Ascending aorta (tissue), 2 donors: ENCODE data around the gene PFKFB3. TPM values are rescaled to one million over a fixed set of nuclear protein-coding genes. Genes with fewer than 3 reads are reported as not detected.
"Not testable (repeated sequence)": the region's sequence is repeated elsewhere in the genome, so short reads cannot be mapped to it uniquely, and the experiment has no call there.

Experiments
- DNase-seq, 2 donors: peaks; one replicate each; pipeline ENCODE4 v3.0.0-alpha.2; 2019; ENCODE audit warnings: low spot score in 2 of 2
- H3K27ac ChIP-seq, 2 donors: fragments of 200-600 bp; sonication (generic); one replicate each; pipeline ENCODE4 v1.5.1; 2016 to 2017; ENCODE audit warnings: mild to moderate bottlenecking in 1 of 2
- H3K27me3 ChIP-seq: fragments of 200-600 bp; sonication (generic); one replicate; pipeline ENCODE4 v1.5.1; 2017
- H3K36me3 ChIP-seq, 2 donors: fragments of 200-600 bp; sonication (generic); one replicate each; pipeline ENCODE4 v1.5.1; 2016
- H3K4me1 ChIP-seq, 2 donors: fragments of 200-600 bp; sonication (generic); one replicate each; pipeline ENCODE4 v1.5.1; 2016 to 2017; ENCODE audit warnings: mild to moderate bottlenecking in 1 of 2
- H3K4me3 ChIP-seq, 2 donors: fragments of 200-600 bp; sonication (generic); one replicate each; pipeline ENCODE4 v1.5.1; 2016 to 2017; ENCODE audit warnings: mild to moderate bottlenecking in 1 of 2
- H3K9me3 ChIP-seq, 2 donors: fragments of 200-600 bp; sonication (generic); one replicate each; pipeline ENCODE4 v1.5.1; 2016
- CTCF ChIP-seq, 3 experiments: fragments of 200-600 bp in 2 of 3; fragments of 450-650 bp in 1 of 3; sonication (generic) in 2 of 3; IDR thresholded peaks; one replicate each; pipeline ENCODE4 v1.5.1; 2016 to 2019; ENCODE audit warnings: antibody characterized with exemption in 3 of 3, mild to moderate bottlenecking in 1 of 3, moderate library complexity in 1 of 3
- intact Hi-C: fragments of 100-400 bp; cut with DNase I; formaldehyde crosslinking; loops from one replicate; pipeline ENCODE4 v1.15.1; 2023
- total RNA-seq: library from RNA; depleted of rRNA; stranded (reverse); fragments of >200 nt; gene quantifications from one replicate; pipeline ENCODE4 v1.1.0, GENCODE V29; 2016

Gene PFKFB3
- total RNA-seq, 1 donor from 2014 or later: 68.0 TPM

- Histone ChIP-seq H3K4me3 (no peak overlapping the region), H3K9me3 (no peaks in the 10 kb centered on the region), H3K27me3 (no peaks in the 10 kb centered on the region), H3K36me3 (no peaks in the 10 kb centered on the region), H3K4me1 (peaks cover 0 to 17% of the 10 kb centered on the region in 2 donors), H3K27ac (no peak overlapping the region)
- no peak for DNase-seq
- TF ChIP-seq CTCF (IDR thresholded peaks at IDR 0.05): no peak
- intact Hi-C loops: no loop called here
Observed at GRCh38 chr10:6283655-6284054, 80.9 kb downstream of the PFKFB3 start.

DNA sequence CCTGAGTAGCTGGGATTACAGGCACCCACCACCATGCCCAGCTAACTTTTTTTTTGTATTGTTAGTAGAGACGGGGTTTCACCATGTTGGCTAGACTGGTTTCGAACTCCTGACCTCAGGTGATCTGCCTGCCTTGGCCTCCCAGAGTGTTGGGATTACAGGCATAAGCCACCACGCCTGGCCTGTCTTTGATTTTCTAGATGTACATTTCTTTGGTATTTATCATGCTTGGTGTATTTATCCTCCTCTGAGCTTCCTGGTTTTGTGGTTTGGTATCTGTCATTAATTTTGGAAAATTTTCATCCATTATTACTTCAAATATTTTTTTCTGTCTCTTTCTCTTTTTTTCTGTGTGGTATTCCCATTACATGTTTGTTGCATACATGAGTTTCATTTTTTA is 87.9 kb downstream of the PFKFB3 start:
- H3K9me3 ChIP-seq, H3K4me1 ChIP-seq, DNase-seq, H3K36me3 ChIP-seq, H3K27ac ChIP-seq, intact Hi-C loops, H3K27me3 ChIP-seq, H3K4me3 ChIP-seq: not testable (repeated sequence)

DNA sequence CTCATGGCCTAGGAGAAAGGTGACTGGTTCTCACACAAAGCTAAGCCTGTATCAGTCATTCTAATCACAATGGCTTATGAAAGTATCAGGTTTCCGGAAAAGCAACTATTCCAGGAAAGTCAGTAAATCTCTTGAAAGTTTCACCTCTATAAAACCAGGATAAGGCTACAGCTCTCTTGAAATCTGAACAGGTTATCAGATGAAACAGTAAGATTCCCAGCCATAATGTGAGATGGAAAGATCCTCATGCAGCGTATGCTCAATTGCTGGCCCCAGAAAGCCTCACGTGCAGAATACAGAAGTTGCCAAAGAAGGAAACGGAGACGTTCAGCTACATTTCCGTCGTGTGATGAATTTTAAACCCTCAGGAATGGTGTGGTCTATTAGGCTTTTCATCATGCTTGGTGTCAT is 90.0 kb downstream of the PFKFB3 start:
- Histone ChIP-seq H3K4me3 (no peak overlapping the region), H3K9me3 (no peaks in the 10 kb centered on the region), H3K36me3 (no peaks in the 10 kb centered on the region), H3K4me1 (peaks cover 13 to 15% of the 10 kb centered on the region in 2 donors), H3K27me3 (no peaks in the 10 kb centered on the region), H3K27ac (no peak overlapping the region)
- intact Hi-C loops: no loop called here
- DNase-seq: no peak
- no peak for TF ChIP-seq CTCF (IDR thresholded peaks at IDR 0.05)

DNA sequence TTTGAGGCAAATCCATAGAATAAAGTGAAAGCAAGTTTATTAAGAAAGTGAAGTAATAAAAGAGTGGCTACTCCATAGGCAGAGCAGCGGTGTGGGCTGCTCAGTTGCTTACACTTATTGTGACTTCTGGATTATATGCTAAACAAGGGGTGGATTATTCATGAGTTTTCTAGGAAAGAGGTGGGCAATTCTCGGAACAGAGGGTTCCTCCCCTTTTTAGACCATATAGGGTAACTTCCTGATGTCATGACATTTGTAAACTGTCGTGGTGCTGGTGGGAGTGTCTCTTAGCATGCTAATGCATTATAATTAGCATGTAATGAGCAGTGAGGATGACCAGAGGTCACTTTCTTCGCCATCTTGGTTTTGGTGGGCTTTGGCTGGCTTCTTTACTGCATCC is 93.7 kb downstream of the PFKFB3 start:
- intact Hi-C loops: loop anchor here (1.0 kb wide), 1 partner anchor 20 kb away; no protein-coding TSS in a partner anchor
- Histone ChIP-seq H3K4me1 (peaks cover 23 to 39% of the 10 kb centered on the region in 2 donors), H3K27ac (peak overlapping the region; percentile 80 to 82)
- H3K36me3 ChIP-seq, H3K4me3 ChIP-seq, H3K27me3 ChIP-seq, DNase-seq, H3K9me3 ChIP-seq: not testable (repeated sequence)

DNA sequence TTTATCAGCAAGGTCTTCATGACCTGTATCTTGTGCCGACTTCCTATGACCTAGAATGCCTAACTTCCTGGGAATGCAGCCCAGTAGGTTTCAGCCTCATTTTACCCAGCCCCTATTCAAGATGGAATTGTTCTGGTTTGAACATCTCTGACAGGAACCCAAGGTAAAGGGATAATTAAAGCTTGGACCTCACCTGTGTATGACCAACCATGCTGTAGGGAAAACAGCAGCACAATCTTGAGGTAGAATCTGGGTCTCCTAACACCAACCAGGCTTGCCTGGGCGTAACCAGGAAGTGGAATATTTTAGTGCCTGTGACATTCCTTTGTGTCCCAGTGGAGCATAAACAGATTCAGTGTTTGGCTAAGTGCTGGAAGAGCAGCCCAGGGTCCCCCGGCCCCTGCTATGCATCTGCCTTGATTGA is 94.1 kb downstream of the PFKFB3 start:
- H3K4me3 ChIP-seq: no peak overlapping the region
- H3K36me3 ChIP-seq: no peaks in the 10 kb centered on the region
- intact Hi-C loops: loop anchor here (1.0 kb wide), 1 partner anchor 21 kb away; no protein-coding TSS in a partner anchor
- H3K9me3 ChIP-seq: no peaks in the 10 kb centered on the region
- H3K4me1 ChIP-seq: peaks cover 20 to 39% of the 10 kb centered on the region in 2 donors
- H3K27me3 ChIP-seq: no peaks in the 10 kb centered on the region
- no peak for TF ChIP-seq CTCF (IDR thresholded peaks at IDR 0.05)
- H3K27ac ChIP-seq: peak overlapping the region; percentile 80 to 82
- DNase-seq: no peak

DNA sequence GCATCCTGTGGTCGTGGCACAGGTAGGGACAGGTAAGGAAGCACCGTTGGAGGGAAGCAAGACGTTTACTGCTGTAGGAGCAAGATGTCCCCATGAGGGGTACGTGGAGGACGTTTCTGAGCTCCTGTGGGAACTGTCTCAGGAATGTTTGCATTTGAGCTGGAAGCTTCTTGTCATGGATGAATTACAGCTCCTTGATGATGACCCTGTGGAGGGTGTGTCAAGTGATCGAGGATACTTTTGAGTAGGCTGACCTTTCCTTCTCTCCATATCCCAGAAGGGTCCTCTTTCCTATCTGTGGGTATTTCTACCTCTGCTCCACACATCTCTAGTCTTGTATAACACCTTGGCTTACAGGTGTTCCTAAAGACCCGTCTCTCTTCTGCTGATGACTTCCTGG is 94.8 kb downstream of the PFKFB3 start:
- no peak for DNase-seq
- H3K4me3 ChIP-seq: no peak overlapping the region
- H3K4me1 ChIP-seq: peaks cover 20 to 39% of the 10 kb centered on the region in 2 donors
- intact Hi-C loops: no loop called here
- H3K27me3 ChIP-seq: no peaks in the 10 kb centered on the region
- no peaks in the 10 kb centered on the region for H3K9me3 ChIP-seq
- H3K27ac ChIP-seq: peak overlapping the region; percentile 80 to 82
- H3K36me3 ChIP-seq: no peaks in the 10 kb centered on the region
- no peak for TF ChIP-seq CTCF (IDR thresholded peaks at IDR 0.05)

GRCh38 chr10:6297951-6298381 is 95.2 kb downstream of the PFKFB3 start:
- Histone ChIP-seq H3K27me3 (no peaks in the 10 kb centered on the region), H3K4me1 (peaks cover 20 to 39% of the 10 kb centered on the region in 2 donors), H3K4me3 (no peak overlapping the region), H3K36me3 (no peaks in the 10 kb centered on the region), H3K9me3 (no peaks in the 10 kb centered on the region), H3K27ac (peak overlapping the region; percentile 80 to 82)
- peak in 1 of 2 donors; percentile 77 for DNase-seq
- TF ChIP-seq CTCF (IDR thresholded peaks at IDR 0.05): no peak
- intact Hi-C loops: no loop called here
